ENCODE measurements around the gene TMEM120A. TPM values are rescaled to one million over a fixed set of nuclear protein-coding genes. Genes with fewer than 3 reads are reported as not detected.

The TMEM120A gene
- total and polyA plus RNA-seq, 2 experiments from 2014 or later, result 12.7 to 22.3 TPM

- TF ChIP-seq REST (IDR thresholded peaks at IDR 0.05; ENCODE audit: unreplicated experiment), result no peak
- no peak for TF ChIP-seq EZH2phosphoT487 (IDR thresholded peaks at IDR 0.05; ENCODE audit: unreplicated experiment)
- no peak for TF ChIP-seq ETS1 (IDR thresholded peaks at IDR 0.05)
- TF ChIP-seq ZNF114 (CRISPR knock-in tag; IDR thresholded peaks at IDR 0.05), result no peak
- TF ChIP-seq ZNF331 (CRISPR knock-in tag; IDR thresholded peaks at IDR 0.05; ENCODE audit: low read depth), result no peak
- TF ChIP-seq STAT1 (IDR thresholded peaks at IDR 0.05; ENCODE audit: unreplicated experiment), result no peak
- no peak for TF ChIP-seq CREB1 (CRISPR knock-in tag; IDR thresholded peaks at IDR 0.05; ENCODE audit: low read depth)
Observed at GRCh38 chr7:75967487-75967997, 26.9 kb downstream of the TMEM120A start (continued).

- H3K27me3 Mint-ChIP-seq (ENCODE audit: insufficient read depth, low read depth, poor library complexity), result peaks cover 6% of the 10 kb centered on the region
- H2AFZ ChIP-seq, result no peak overlapping the region
- ATAC-seq (no peak), DNase-seq (ENCODE audit: low spot score) (no peak)
- no peak overlapping the region for H3K4me2 ChIP-seq
- H3K9me3 Mint-ChIP-seq, result no peaks in the 10 kb centered on the region
- no peaks in the 10 kb centered on the region for H3K9me2 ChIP-seq (ENCODE audit: insufficient read depth)
- no peak overlapping the region for H3K4me3 ChIP-seq
- H3K27me3 ChIP-seq (ENCODE audit: insufficient read depth), result no peaks in the 10 kb centered on the region
- H3K79me2 ChIP-seq (replicated peaks; ENCODE audit: insufficient read depth), result 0 out of 2 replicates have a peak, but pooled peaks cover 2% of the 10 kb centered on the region
- H3K27ac Mint-ChIP-seq, result no peak overlapping the region; the same call in 1 of the 2 replicates
- no peaks in the 10 kb centered on the region for H3K4me1 ChIP-seq (ENCODE audit: insufficient read depth)
- peaks cover under 1% of the 10 kb centered on the region; the same call in 1 of the 2 replicates for H4K20me1 ChIP-seq (replicated peaks; ENCODE audit: insufficient read depth)
- no peaks in the 10 kb centered on the region for H3K36me3 ChIP-seq (ENCODE audit: insufficient read depth)
- no peak overlapping the region for H3K27ac ChIP-seq (ENCODE audit: low read depth)
- no peaks in the 10 kb centered on the region for H3F3A ChIP-seq (replicated peaks; ENCODE audit: low read depth)
- peaks cover 6% of the 10 kb centered on the region for H3K4me1 Mint-ChIP-seq
- H3K36me3 Mint-ChIP-seq (ENCODE audit: low read depth), result peaks cover 10% of the 10 kb centered on the region
- no peak overlapping the region for H3K4me3 Mint-ChIP-seq
- TF ChIP-seq ZNF331 (CRISPR knock-in tag; IDR thresholded peaks at IDR 0.05; ENCODE audit: low read depth) (no peak), ZNF114 (CRISPR knock-in tag; IDR thresholded peaks at IDR 0.05) (no peak), REST (IDR thresholded peaks at IDR 0.05; ENCODE audit: unreplicated experiment) (no peak), CTCF (conservative IDR thresholded peaks at IDR 0.05; ENCODE audit: low read depth in 2 of 2) (no peak), JUNB (IDR thresholded peaks at IDR 0.05; ENCODE audit: unreplicated experiment) (no peak), EZH2 (IDR thresholded peaks at IDR 0.05; ENCODE audit: low read depth, unreplicated experiment) (no peak)
Observed at GRCh38 chr7:75967055-75967454, 27.3 kb downstream of the TMEM120A start.

Data from GM23338 (cell line).